GM12878 (cell line): ENCODE results near the gene YAP1. TPM values are rescaled to one million over a fixed set of nuclear protein-coding genes. Genes with fewer than 3 reads are reported as not detected.

Experiments used
- ATAC-seq: fragments of 200-7000 bp; cut with Tn5 transposase; 3 replicates; pipeline ENCODE4 v1.9.1; 2020; ENCODE audit warnings: mild to moderate bottlenecking, moderate library complexity
- BruUV-seq: library from RNA; stranded (reverse); fragments of 400-500 nt; replicated peaks from 2 replicates; lab custom pipeline; 2021; lab: Mats Ljungman, UMichigan
- CTCF ChIA-PET: fragments of 300-600 bp; sonication (Branson Sonifier 250); formaldehyde crosslinking; extraction: SDS; loops from one replicate; lab custom pipeline; 2021; ENCODE audit warnings: inconsistent platforms; lab: Yijun Ruan, JAX
- POLR2A ChIA-PET: fragments of 350-600 bp; formaldehyde crosslinking; extraction: SDS; loops from one replicate; lab custom pipeline; 2021; ENCODE audit warnings: inconsistent platforms; lab: Charles Lee
- RAD21 ChIA-PET: fragments of 300-600 bp; sonication (Branson Sonifier 250); formaldehyde crosslinking; loops from one replicate; lab custom pipeline; 2023; ENCODE audit warnings: antibody characterized with exemption; ENCODE audit not compliant: unreplicated experiment; lab: Charles Lee
- SMC1A ChIA-PET: fragments of 300-600 bp; sonication (Branson Sonifier 250); formaldehyde crosslinking; loops from one replicate; lab custom pipeline; 2023; ENCODE audit not compliant: unreplicated experiment, uncharacterized antibody; lab: Charles Lee
- DNase-seq: peaks from one replicate; pipeline ENCODE4 v3.0.0-alpha.2; 2011; ENCODE audit warnings: low read depth, low spot score
- FAIRE-seq: peaks from 3 replicates; lab custom pipeline; 2011; peaks lifted over from hg19 to GRCh38; lab: Jason Lieb, UNC
- H2AFZ ChIP-seq: 2 replicates; pipeline ENCODE4 v1.6.0; 2011; ENCODE audit warnings: low read depth, low read length, control low read depth; ENCODE audit not compliant: control insufficient read depth
- H3K27ac ChIP-seq: 2 replicates; pipeline ENCODE4 v1.5.1; 2011; ENCODE audit warnings: control low read depth; ENCODE audit not compliant: control insufficient read depth, insufficient read depth
- H3K27me3 ChIP-seq, 2 experiments: replicated peaks in 1 of 2; 2 replicates each; pipeline versions ENCODE4 v1.6.0 to v1.6.1; 2011; ENCODE audit warnings: low read length in 1 of 2; ENCODE audit not compliant: control insufficient read depth in 2 of 2, insufficient read depth in 2 of 2
- H3K36me3 ChIP-seq, 2 experiments: 2 replicates each; pipeline ENCODE4 v1.5.1; 2011; ENCODE audit warnings: low read length in 1 of 2; ENCODE audit not compliant: control insufficient read depth in 2 of 2, insufficient read depth in 2 of 2
- H3K4me1 ChIP-seq: 2 replicates; pipeline ENCODE4 v1.6.1; 2011; ENCODE audit warnings: mild to moderate bottlenecking, low read length, moderate library complexity, mixed read lengths; ENCODE audit not compliant: control insufficient read depth, insufficient read depth
- H3K4me2 ChIP-seq: 2 replicates; pipeline ENCODE4 v1.6.0; 2011; ENCODE audit warnings: control low read depth; ENCODE audit not compliant: control insufficient read depth, insufficient read depth
- H3K4me3 ChIP-seq: fragments of 200-600 bp; sonication (generic); 2 replicates; pipeline ENCODE4 v1.5.1; 2016
- H3K79me2 ChIP-seq: 2 replicates; pipeline ENCODE4 v1.6.0; 2011; ENCODE audit warnings: low read length; ENCODE audit not compliant: control insufficient read depth, insufficient read depth
- H3K9ac ChIP-seq: 2 replicates; pipeline ENCODE4 v1.8.0; 2011; ENCODE audit warnings: low read length, control low read depth, mixed read lengths; ENCODE audit not compliant: control insufficient read depth, insufficient read depth
- H3K9me3 ChIP-seq: replicated peaks from 3 replicates; pipeline ENCODE4 v1.5.1; 2011; ENCODE audit warnings: mild to moderate bottlenecking, low read length; ENCODE audit not compliant: control insufficient read depth, insufficient read depth
- H4K20me1 ChIP-seq: 2 replicates; pipeline ENCODE4 v1.6.0; 2011; ENCODE audit not compliant: control insufficient read depth, insufficient read depth
- ATF7 ChIP-seq: fragments of 450-650 bp; IDR thresholded peaks from 2 replicates; pipeline ENCODE4 v1.6.1; 2016; ENCODE audit warnings: low read depth, mild to moderate bottlenecking
- BCLAF1 ChIP-seq: fragments of 450-650 bp; IDR thresholded peaks from 2 replicates; pipeline ENCODE4 v1.6.1; 2017; ENCODE audit warnings: antibody characterized with exemption, mild to moderate bottlenecking, moderate library complexity
- CEBPZ ChIP-seq: fragments of 150-350 bp; IDR thresholded peaks from 2 replicates; pipeline ENCODE4 v1.6.1; 2016; ENCODE audit warnings: low read depth, low read length
- FOS ChIP-seq: IDR thresholded peaks from 3 replicates; pipeline ENCODE4 v1.6.1; 2011; ENCODE audit warnings: borderline replicate concordance; ENCODE audit not compliant: insufficient read length; ENCODE audit errors: extremely low read depth
- GATAD2B ChIP-seq: fragments of 450-650 bp; conservative IDR thresholded peaks from 2 replicates; pipeline ENCODE4 v1.6.1; 2017; ENCODE audit warnings: low read depth, mild to moderate bottlenecking, moderate library complexity
- KLF5 ChIP-seq: fragments of 450-650 bp; IDR thresholded peaks from 2 replicates; pipeline ENCODE4 v1.6.1; 2014; ENCODE audit warnings: mild to moderate bottlenecking; ENCODE audit not compliant: partially characterized antibody
- MEF2A ChIP-seq: IDR thresholded peaks from 2 replicates; pipeline ENCODE4 v1.6.1; 2011; ENCODE audit warnings: low read depth, mild to moderate bottlenecking, low read length, moderate library complexity; ENCODE audit not compliant: insufficient read depth
- NBN ChIP-seq: fragments of 450-650 bp; IDR thresholded peaks from 2 replicates; pipeline ENCODE4 v1.6.1; 2016
- PML ChIP-seq: IDR thresholded peaks from 2 replicates; pipeline ENCODE4 v1.6.1; 2012; ENCODE audit warnings: low read length, inconsistent platforms
- RB1 ChIP-seq: fragments of 450-650 bp; formaldehyde crosslinking; IDR thresholded peaks from 2 replicates; pipeline ENCODE4 v1.6.1; 2017; ENCODE audit warnings: mild to moderate bottlenecking, borderline replicate concordance
- TAF1 ChIP-seq: IDR thresholded peaks from 2 replicates; pipeline ENCODE4 v1.6.1; 2011; ENCODE audit warnings: mild to moderate bottlenecking, low read depth, low read length, borderline replicate concordance
- WRNIP1 ChIP-seq: IDR thresholded peaks from 2 replicates; pipeline ENCODE4 v1.6.1; 2011; ENCODE audit warnings: low read depth, low read length, improper control_type of control experiment, borderline replicate concordance
- ZBTB33 ChIP-seq: fragments of 450-650 bp; IDR thresholded peaks from 2 replicates; pipeline ENCODE4 v1.6.1; 2017; ENCODE audit warnings: mild to moderate bottlenecking
- ZNF207 ChIP-seq: fragments of 450-650 bp; IDR thresholded peaks from 2 replicates; pipeline ENCODE4 v1.6.1; 2014; ENCODE audit warnings: antibody characterized with exemption, mild to moderate bottlenecking, borderline replicate concordance
- WGBS: methylation state at CpG from one replicate; pipeline ENCODE4 v1.1.6; 2016; ENCODE audit warnings: low lambda C conversion rate; ENCODE audit not compliant: insufficient replicate concordance, insufficient coverage; ENCODE audit errors: missing lambda C conversion rate; 5-methylcytosine and 5-hydroxymethylcytosine counted together
- in situ Hi-C: fragments of 300-500 bp; cut with MboI; formaldehyde crosslinking; loops from 9 replicates; pipeline ENCODE4 v1.14.3; 2018; ENCODE audit warnings: mixed read lengths
- intact Hi-C: fragments of 100-400 bp; cut with micrococcal nuclease; formaldehyde crosslinking; loops from one replicate; pipeline ENCODE4 v1.14.2; 2022; ENCODE audit not compliant: unreplicated experiment
- polyA plus RNA-seq, 11 experiments: library from polyadenylated mRNA; depleted of rRNA in 4 of 11; unstranded in 6 of 11; stranded (reverse) in 5 of 11; fragments of >200 nt; fragmentation: Nextera tagmentation in 4 of 11; fragmentation: Illumina TruSeq in 1 of 11; extraction: Ambion mirVana in 4 of 11; extraction: Trizol in 1 of 11; gene quantifications; 1 replicate in 1 of 11; 2 replicates in 10 of 11; pipeline versions ENCODE4 v1.2.1 to v1.2.3, GENCODE V29; 2011 to 2016; ENCODE audit warnings: inconsistent platforms in 2 of 11, missing spikeins in 2 of 11, low read depth in 1 of 11
- total RNA-seq, 4 experiments: library from RNA; depleted of rRNA in 3 of 4; stranded (reverse); fragments of >200 nt in 3 of 4; fragmentation: Illumina TruSeq in 1 of 4; extraction: Trizol in 1 of 4; gene quantifications; 2 replicates each; pipeline versions ENCODE4 v1.2.1 to v1.2.3, GENCODE V29; 2013 to 2021

YAP1 gene
- total and polyA plus RNA-seq, 10 of the 15 experiments (the other 5 are each of a cell fraction or from before 2014, with no cell fraction given) = 0.03 to 0.33 (median 0.10) TPM; not detected in 6

- TF ChIP-seq TAF1 (no peak), ZBTB33 (no peak), ATF7 (no peak), ZNF207 (no peak), WRNIP1 (no peak), MEF2A (no peak)
These were observed 119.9 kb downstream of the YAP1 start (continued) for GRCh38 chr11:102230186-102230585.

GRCh38 chr11:102230911-102231310, 120.7 kb downstream of the YAP1 start:
- no peaks in the 10 kb centered on the region for H3K9me3 ChIP-seq
- no peak overlapping the region for H2AFZ ChIP-seq
- no peak overlapping the region for H3K4me3 ChIP-seq
- no peaks in the 10 kb centered on the region; a peak in 2 of 4 replicates for H3K27me3 ChIP-seq
- no peak overlapping the region for H3K27ac ChIP-seq
- no peaks in the 10 kb centered on the region for H3K36me3 ChIP-seq
- SMC1A ChIA-PET = interaction anchor here (0.9 to 1.3 kb wide), 2 partner anchors 13 to 35 kb away, joined by 3 read pairs; no protein-coding TSS in a partner anchor
- 43% methylated on average over 4 of the region's 4 CpGs for WGBS
- CTCF ChIA-PET = no interaction called here
- H3K79me2 ChIP-seq = no peaks in the 10 kb centered on the region
- POLR2A ChIA-PET = no interaction called here
- FAIRE-seq = no peak
- BruUV-seq = no TSS peak
- in situ Hi-C loops = no loop called here
- no peak overlapping the region for H3K4me2 ChIP-seq
- TF ChIP-seq CEBPZ = no peak
- TF ChIP-seq GATAD2B = no peak
- no peak for TF ChIP-seq PML
- no peak for TF ChIP-seq BCLAF1
- no peak for TF ChIP-seq KLF5
- TF ChIP-seq RB1 = no peak
- TF ChIP-seq ZNF207 = no peak
- no peak for TF ChIP-seq FOS
- no peak for TF ChIP-seq NBN
- TF ChIP-seq, all 136 proteins: peak for 0
- ATAC-seq (no peak), DNase-seq (no peak)
- intact Hi-C loops = no loop called here
- H4K20me1 ChIP-seq = no peaks in the 10 kb centered on the region
- H3K4me1 ChIP-seq = no peaks in the 10 kb centered on the region
- H3K9ac ChIP-seq = no peak overlapping the region
- RAD21 ChIA-PET = no interaction called here
